CD4-positive, alpha-beta T cell treated with Interleukin-17A for 4 hours (primary cell): ENCODE data around the gene ERAP2.

Experiments
- DNase-seq: peaks from one replicate; pipeline ENCODE4 v3.0.0-alpha.2; 2020; ENCODE audit warnings: mixed read lengths

Gene ERAP2

GRCh38 chr5:96933764-96934707, 57.7 kb downstream of the ERAP2 start:
- peak; percentile 31 for DNase-seq

- DNase-seq = peak; percentile 94
Measured at GRCh38 chr5:96934708-96935558, 58.6 kb downstream of the ERAP2 start.

- DNase-seq = peak; percentile 95
Measured at GRCh38 chr5:96935559-96936430, 59.5 kb downstream of the ERAP2 start, which contains the start of gene LNPEP. Gene LNPEP, plus strand, starts transcription at chr5:96936080. Its CDS starts 76 bp downstream, at chr5:96936156.

- peak; percentile 66 for DNase-seq
Measured at GRCh38 chr5:96936431-96937320, 60.4 kb downstream of the ERAP2 start.

- DNase-seq = no peak
Measured at GRCh38 chr5:96940586-96940985, 64.3 kb downstream of the ERAP2 start.

GRCh38 chr5:96941140-96941539, 64.8 kb downstream of the ERAP2 start:
- DNase-seq = no peak

GRCh38 chr5:96942078-96942477, 65.8 kb downstream of the ERAP2 start:
- DNase-seq = peak; percentile 40

GRCh38 chr5:96942911-96943310, 66.6 kb downstream of the ERAP2 start:
- no peak for DNase-seq

- DNase-seq = no peak
Measured at GRCh38 chr5:96943799-96944198, 67.5 kb downstream of the ERAP2 start.

- no peak for DNase-seq
Measured at GRCh38 chr5:96945144-96945897, 69.0 kb downstream of the ERAP2 start.

- no peak for DNase-seq
Measured at GRCh38 chr5:96946381-96946780, 70.1 kb downstream of the ERAP2 start.

- DNase-seq = no peak
Measured at GRCh38 chr5:96952118-96952750, 75.9 kb downstream of the ERAP2 start.

GRCh38 chr5:96952974-96953730, 76.9 kb downstream of the ERAP2 start:
- no peak for DNase-seq

- no peak for DNase-seq
Measured at GRCh38 chr5:96957254-96958049, 81.2 kb downstream of the ERAP2 start.

GRCh38 chr5:96958977-96959376, 82.7 kb downstream of the ERAP2 start:
- DNase-seq = no peak

- DNase-seq = no peak
Measured at GRCh38 chr5:96961053-96961452, 84.8 kb downstream of the ERAP2 start.

GRCh38 chr5:96962540-96962991, 86.3 kb downstream of the ERAP2 start:
- DNase-seq = peak; percentile 32

GRCh38 chr5:96963267-96963666, 87.0 kb downstream of the ERAP2 start:
- peak; percentile 42 for DNase-seq
